ENCODE results near the gene IL13.

Gene IL13

DNA sequence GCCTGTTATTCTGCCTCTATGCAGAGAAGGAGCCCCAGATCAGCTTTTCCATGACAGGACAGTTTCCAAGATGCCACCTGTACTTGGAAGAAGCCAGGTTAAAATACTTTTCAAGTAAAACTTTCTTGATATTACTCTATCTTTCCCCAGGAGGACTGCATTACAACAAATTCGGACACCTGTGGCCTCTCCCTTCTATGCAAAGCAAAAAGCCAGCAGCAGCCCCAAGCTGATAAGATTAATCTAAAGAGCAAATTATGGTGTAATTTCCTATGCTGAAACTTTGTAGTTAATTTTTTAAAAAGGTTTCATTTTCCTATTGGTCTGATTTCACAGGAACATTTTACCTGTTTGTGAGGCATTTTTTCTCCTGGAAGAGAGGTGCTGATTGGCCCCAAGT, 15.5 kb downstream of the IL13 start:
- DNase-seq, result no peak

DNA sequence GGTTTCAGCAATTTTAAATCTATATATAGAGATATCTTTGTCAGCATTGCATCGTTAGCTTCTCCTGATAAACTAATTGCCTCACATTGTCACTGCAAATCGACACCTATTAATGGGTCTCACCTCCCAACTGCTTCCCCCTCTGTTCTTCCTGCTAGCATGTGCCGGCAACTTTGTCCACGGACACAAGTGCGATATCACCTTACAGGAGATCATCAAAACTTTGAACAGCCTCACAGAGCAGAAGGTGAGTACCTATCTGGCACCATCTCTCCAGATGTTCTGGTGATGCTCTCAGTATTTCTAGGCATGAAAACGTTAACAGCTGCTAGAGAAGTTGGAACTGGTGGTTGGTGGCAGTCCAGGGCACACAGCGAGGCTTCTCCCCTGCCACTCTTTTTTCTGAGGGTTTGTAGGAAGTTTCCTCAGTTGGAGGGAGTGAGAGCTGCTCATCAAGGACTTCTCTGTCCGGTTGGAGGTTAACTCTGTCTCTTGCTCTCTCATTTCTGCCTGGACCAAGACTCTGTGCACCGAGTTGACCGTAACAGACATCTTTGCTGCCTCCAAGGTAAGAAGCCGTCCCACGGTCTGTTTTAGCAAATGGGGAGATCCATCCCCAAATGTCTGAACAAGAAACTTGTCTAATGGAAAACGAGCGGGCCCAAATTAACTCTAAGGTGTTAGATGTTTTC, 16.1 kb downstream of the IL13 start, which contains the start of gene IL4:
TSS of gene IL4 (plus strand) at position 51 of the 692 bp plus-strand sequence. CDS start at position 113, 62 bp downstream.
- no peak for DNase-seq

- DNase-seq, result no peak
Measured at GRCh38 chr5:132674671-132675506, 16.9 kb downstream of the IL13 start.

GRCh38 chr5:132675936-132676689, 18.1 kb downstream of the IL13 start:
- DNase-seq, result no peak

- no peak for DNase-seq
Measured at GRCh38 chr5:132677191-132677590, 19.2 kb downstream of the IL13 start.

DNA sequence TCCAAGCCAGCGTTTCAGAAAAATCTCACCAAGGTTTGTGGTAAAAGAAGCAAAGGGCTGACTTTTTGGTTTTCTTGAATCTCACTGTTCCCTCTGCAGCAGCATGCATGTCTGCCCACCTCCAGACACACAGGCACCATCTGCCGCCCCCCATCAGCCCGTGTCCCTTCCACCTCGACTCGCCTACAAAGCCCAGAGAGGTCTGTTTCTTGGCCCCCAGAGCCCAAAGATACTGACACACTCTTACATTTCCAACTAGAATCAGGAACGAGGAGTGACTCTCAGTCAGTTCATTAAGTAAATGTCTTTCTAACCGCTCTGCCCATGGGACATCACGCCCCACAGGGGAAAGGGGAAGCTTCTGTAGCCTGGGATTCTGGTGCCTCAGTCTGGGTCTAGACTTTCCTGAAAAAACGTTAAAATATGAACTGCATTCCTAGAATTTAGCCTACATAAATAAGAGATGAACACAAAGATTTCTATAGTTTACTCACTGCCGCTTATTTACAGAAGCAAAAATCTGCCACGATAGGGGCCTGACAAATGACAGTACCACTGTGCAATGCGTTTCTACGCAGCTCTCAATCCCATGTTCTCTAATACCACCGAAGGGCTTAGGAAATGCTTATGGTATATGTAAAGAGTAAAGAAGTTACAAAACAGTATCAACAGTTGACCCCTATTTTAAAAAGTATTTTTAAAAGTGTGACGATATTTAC, 19.9 kb downstream of the IL13 start:
- DNase-seq, result no peak

DNA sequence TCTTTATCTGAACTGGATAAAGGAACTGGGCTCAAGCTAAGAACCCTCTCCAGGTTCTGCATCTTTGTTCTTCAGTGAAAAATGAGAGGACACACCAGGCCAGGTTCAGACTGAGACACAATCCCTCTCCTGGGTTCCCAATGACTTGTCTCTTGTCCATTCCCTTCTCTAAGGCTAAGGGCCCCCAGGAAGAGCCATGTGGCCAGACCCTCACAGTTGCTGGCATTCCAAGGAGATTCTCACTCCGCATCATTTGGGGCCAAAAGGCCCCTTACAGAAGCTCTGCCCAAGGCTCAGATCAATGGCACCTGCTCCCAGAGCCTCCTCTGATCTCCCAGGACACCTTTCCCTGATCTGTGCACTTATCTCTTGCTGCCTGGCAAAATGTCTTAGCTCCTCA, 20.8 kb downstream of the IL13 start:
- no peak for DNase-seq

DNA sequence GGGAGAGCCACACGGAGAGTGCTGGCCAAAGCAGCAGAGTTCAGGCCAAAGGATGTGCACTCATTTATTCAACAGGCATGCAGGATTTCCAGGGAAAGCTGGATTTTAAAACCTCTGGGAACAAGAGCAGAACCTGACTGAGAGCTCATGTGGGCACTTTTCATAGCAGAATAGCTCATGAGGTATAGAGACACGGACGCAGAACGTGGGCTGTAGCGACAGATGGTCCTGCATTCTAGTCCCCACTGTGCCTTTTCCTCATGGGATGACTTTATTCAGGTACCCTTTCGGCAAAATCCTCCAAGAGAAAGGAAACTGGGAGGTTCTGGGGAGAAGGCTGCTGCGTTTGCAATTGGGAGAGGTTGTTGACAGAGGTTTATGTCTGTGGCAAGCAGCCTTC, 21.2 kb downstream of the IL13 start:
- no peak for DNase-seq

DNA sequence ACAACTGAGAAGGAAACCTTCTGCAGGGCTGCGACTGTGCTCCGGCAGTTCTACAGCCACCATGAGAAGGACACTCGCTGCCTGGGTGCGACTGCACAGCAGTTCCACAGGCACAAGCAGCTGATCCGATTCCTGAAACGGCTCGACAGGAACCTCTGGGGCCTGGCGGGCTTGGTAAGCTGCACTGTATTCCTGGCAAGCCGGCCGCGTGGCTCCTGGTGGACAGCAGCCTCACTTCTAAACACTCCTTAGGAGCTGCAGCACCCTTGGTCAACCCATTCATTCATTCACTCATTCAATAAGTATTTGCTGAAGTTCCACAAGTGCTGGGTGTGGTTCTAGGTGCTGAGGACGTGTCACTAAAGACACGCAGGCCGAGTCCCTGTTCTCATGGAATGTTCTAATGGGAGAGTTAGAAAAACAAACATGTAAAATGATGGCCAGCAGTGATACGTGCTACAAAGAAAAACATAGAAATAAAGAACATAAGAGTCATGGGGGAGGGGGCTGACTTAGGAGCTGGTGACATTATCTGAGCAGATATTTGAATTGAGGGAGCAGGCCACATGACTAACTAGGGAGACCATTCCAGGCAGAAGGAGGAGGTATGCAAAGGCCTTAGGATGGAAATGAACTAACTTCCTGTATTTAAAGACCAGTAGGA, 21.9 kb downstream of the IL13 start:
- no peak for DNase-seq

DNA sequence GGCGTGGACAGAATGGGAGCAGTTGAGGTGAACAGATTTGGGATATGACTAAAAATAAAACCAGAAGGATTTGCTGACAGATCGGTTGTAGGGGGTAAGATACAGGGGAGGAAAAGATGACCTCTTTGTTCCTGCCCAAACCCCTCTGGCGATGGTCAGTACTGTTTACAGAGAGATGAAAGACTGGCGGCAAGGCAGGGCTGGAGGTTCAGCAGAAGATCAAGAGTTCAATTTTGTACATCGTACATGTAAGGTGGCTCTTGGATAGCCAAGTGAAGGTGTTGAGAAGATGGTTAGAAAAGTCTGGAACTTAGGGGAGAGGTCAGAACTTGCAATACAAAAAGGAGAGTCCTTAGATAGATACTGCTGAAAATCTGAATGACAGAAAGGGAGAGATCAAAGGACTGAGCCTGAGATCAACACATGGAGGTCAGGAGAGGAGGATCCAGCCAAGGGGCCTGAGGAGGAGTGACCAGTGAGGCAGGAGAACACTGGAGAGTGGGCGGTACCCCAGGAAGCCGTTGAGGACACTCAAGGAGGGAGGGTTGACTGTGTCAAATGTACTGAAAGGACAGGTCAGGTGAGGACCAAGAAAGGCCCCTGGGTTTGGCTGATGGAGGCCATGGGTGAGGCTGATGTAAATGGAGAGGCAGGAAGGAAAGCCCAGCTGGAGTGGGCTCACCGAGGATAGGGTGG, 23.0 kb downstream of the IL13 start:
- DNase-seq, result no peak

GRCh38 chr5:132681476-132681831, 23.5 kb downstream of the IL13 start:
- no peak for DNase-seq

DNA sequence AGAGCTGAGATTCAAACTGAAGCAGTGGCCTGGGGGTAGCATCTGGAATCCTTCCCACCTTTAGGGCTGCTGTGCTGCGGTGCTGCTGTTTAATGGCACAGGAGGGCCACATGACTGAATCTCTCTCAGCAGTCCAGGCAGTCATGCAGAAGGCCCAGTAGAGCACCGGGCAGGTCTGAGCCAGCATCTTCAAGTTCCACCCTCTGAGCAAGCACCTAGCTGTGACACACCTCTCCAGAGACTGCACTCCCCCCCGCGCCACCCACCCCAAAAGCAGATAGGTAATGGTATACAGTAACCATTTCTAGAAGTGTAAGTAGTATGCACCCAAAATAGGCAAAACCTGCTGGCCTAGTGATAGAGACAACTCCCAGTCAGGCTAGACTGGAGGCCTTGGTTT, 24.0 kb downstream of the IL13 start:
- DNase-seq, result no peak

GRCh38 chr5:132684491-132684890, 26.5 kb downstream of the IL13 start:
- DNase-seq, result no peak

DNA sequence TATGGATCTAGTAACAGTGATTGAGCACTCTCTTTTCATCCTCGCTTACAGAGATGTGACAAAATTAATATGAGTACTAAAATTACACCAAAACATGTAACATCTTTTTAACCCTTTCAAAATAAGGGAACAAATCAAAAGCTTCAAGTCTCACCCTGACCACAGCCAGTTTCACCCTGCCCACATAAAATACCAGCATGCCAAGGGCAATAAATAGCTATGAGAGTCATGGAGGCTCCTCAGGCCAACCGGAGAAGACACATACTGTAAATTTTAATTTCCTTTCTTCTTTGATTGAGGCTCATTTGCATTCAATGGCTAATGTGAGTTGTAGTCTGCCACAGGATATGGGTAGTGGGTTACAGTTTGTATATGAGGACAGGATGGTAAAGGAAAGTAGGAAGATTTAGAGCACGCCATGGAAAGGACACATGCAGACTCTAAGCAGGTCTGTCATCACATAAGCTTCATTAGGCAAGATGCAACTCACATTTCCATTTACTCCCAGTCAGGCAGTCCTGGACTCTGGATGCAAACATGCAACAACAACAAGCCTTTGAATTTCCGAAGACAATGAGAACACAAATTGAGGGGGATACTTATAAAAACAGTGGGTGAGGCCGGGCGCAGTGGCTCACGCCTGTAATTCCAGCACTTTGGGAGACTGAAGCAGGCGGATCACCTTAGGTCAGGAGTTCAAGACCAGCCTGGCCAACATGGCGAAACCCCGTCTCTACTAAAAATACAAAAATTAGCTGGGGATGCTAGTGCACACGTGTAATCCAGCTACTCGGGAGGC, 27.1 kb downstream of the IL13 start:
- no peak for DNase-seq

- no peak for DNase-seq
Measured at GRCh38 chr5:132686193-132686592, 28.2 kb downstream of the IL13 start.

GRCh38 chr5:132687995-132688394, 30.0 kb downstream of the IL13 start:
- DNase-seq, result peak in 1 of 2 experiments; percentile 8

DNA sequence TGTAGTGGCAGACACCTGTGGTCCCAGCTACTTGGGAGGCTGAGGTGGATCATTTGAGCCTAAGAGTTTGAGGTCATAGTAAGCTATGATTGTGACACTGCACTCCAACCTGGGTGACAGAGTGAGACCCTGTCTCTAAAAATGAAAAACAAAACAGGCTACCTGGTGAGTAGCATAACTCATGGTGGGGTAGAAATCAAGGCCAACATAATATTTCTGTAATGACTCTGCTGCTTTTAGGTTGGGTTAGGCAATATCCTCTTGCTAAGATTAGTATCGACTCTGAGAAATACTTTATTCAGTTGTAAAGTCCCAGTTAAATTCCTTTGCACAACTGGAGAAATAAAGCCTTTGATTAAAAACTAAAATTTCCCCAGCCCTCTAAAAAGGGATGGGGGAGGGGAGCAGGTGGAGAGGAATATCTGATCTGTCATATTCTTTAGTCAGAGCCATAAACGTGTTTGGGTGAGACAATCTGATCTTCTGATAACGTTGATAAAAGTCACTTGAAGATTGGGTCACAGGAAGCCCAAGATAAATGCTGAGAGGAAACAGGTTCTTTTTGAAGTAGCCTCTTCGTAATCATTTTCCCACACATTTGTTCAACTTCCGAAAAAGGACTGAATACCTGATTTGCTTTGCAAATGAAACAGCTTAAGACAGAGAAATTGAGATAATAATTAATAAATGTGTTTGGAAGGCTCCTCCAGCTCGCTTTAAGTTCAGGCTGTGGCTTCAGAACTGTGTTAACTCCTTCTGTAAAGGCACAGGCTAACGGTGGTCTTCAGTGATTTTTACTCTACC, 30.8 kb downstream of the IL13 start:
- DNase-seq, result peak in 1 of 2 experiments; percentile 29

- no peak for DNase-seq
Measured at GRCh38 chr5:132689513-132689912, 31.5 kb downstream of the IL13 start.

GRCh38 chr5:132690156-132690555, 32.2 kb downstream of the IL13 start:
- DNase-seq, result no peak

Data from stimulated activated CD4-positive, alpha-beta T cell treated with anti-CD3 and anti-CD28 coated beads, Interleukin-4, amount 100 ng/mL, for 4 hours (primary cell).